HEK293T (cell line): Measurements from ENCODE around the gene SERPINF2.
"Not testable (repeated sequence)": the region's sequence is repeated elsewhere in the genome, so short reads cannot be mapped to it uniquely, and the experiment has no call there.

Experiments
- CTCF ChIA-PET: fragments of 350-600 bp; formaldehyde crosslinking; extraction: SDS; loops from one replicate; lab custom pipeline; 2021; ENCODE audit warnings: antibody characterized with exemption, inconsistent platforms; lab: Yijun Ruan, JAX
- POLR2A ChIA-PET: fragments of 350-600 bp; formaldehyde crosslinking; extraction: SDS; loops from one replicate; lab custom pipeline; 2020; ENCODE audit warnings: antibody characterized with exemption, inconsistent platforms; lab: Yijun Ruan, JAX
- DNase-seq: peaks from one replicate; pipeline ENCODE4 v3.0.0; 2012; ENCODE audit warnings: mixed read lengths; ENCODE audit errors: extremely low spot score
- ARNT ChIP-seq: fragments of 450-650 bp; IDR thresholded peaks from 2 replicates; pipeline ENCODE4 v1.6.1; 2017; ENCODE audit warnings: mild to moderate bottlenecking
- BHLHE40 ChIP-seq: fragments of 450-650 bp; IDR thresholded peaks from 2 replicates; pipeline ENCODE4 v1.6.1; 2016; ENCODE audit warnings: mild to moderate bottlenecking, moderate library complexity, borderline replicate concordance
- ELF4 ChIP-seq: fragments of 450-650 bp; IDR thresholded peaks from 2 replicates; pipeline ENCODE4 v1.6.1; 2017; ENCODE audit warnings: antibody characterized with exemption
- FOXA1 ChIP-seq: fragments of 450-650 bp; IDR thresholded peaks from 2 replicates; pipeline ENCODE4 v1.6.1; 2016; ENCODE audit warnings: mild to moderate bottlenecking
- FOXK2 ChIP-seq: fragments of 450-650 bp; IDR thresholded peaks from 2 replicates; pipeline ENCODE4 v1.6.1; 2016; ENCODE audit warnings: mild to moderate bottlenecking
- FOXM1 ChIP-seq: fragments of 450-650 bp; IDR thresholded peaks from 2 replicates; pipeline ENCODE4 v1.6.1; 2017; ENCODE audit warnings: mild to moderate bottlenecking, borderline replicate concordance
- HDGF ChIP-seq: fragments of 450-650 bp; IDR thresholded peaks from 2 replicates; pipeline ENCODE4 v1.6.1; 2017; ENCODE audit warnings: antibody characterized with exemption, borderline replicate concordance
- L3MBTL2 ChIP-seq: fragments of 450-650 bp; conservative IDR thresholded peaks from 2 replicates; pipeline ENCODE4 v1.6.1; 2016; ENCODE audit warnings: mild to moderate bottlenecking
- LEF1 ChIP-seq: fragments of 450-650 bp; IDR thresholded peaks from 2 replicates; pipeline ENCODE4 v1.6.1; 2017; ENCODE audit warnings: mild to moderate bottlenecking, borderline replicate concordance
- NFRKB ChIP-seq: fragments of 450-650 bp; IDR thresholded peaks from 2 replicates; pipeline ENCODE4 v1.6.1; 2016; ENCODE audit warnings: mild to moderate bottlenecking, moderate library complexity
- PKNOX1 ChIP-seq: fragments of 450-650 bp; IDR thresholded peaks from 2 replicates; pipeline ENCODE4 v1.6.1; 2016
- SP1 ChIP-seq: fragments of 450-650 bp; IDR thresholded peaks from 2 replicates; pipeline ENCODE4 v1.6.1; 2017
- SUZ12 ChIP-seq: fragments of 450-650 bp; IDR thresholded peaks from 2 replicates; pipeline ENCODE4 v1.6.1; 2016; ENCODE audit warnings: mild to moderate bottlenecking
- TARDBP ChIP-seq: fragments of 450-650 bp; IDR thresholded peaks from 2 replicates; pipeline ENCODE4 v1.6.1; 2016
- ZNF384 ChIP-seq: fragments of 450-650 bp; IDR thresholded peaks from 2 replicates; pipeline ENCODE4 v1.6.1; 2016

The SERPINF2 gene

DNA sequence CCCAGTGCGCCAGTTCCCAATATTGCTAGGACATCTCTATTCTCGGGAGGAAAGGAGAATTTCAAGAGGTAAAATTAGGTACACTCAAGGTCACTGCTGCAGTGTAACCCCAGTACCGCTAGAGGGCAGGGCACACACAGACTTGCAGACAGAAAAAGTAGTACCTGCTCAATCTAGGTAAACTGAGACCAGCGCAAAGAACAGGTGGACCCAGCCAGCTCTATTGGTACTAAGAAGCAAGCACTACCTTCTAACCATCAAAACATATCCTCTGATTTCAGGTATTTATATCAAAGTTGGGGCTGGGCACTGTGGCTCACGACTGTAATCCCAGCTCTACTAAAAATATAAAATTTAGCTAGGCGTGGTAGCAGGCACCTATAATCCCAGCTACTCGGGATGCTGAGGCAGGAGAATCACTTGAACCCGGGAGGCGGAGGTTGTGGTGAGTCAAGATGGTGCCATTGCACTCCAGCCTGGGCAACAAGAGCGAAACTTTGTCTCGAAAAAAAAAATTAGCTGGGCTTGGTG is 21.8 kb upstream of the SERPINF2 start:
- CTCF ChIA-PET: interaction anchor here (0.6 to 1.6 kb wide), 8 partner anchors 8 to 144 kb away, joined by 3 to 8 read pairs (median 4); partner anchors contain the start of gene SERPINF1
- peak; percentile 48 for DNase-seq

GRCh38 chr17:1722022-1722421 is 20.6 kb upstream of the SERPINF2 start:
- DNase-seq: not testable (repeated sequence)
- CTCF ChIA-PET: interaction anchor here (0.6 to 1.6 kb wide), 5 partner anchors 9 to 143 kb away, joined by 3 to 8 read pairs (median 4); no protein-coding TSS in a partner anchor
- POLR2A ChIA-PET: interaction anchor here (0.6 kb wide), 1 partner anchor 266 kb away, joined by 4 read pairs; the partner anchor contains the start of gene CRK

More for the DNA sequence above, 21.8 kb upstream of the SERPINF2 start:
- POLR2A ChIA-PET: interaction anchor here (1.0 kb wide), 1 partner anchor 108 kb away, joined by 3 read pairs; no protein-coding TSS in a partner anchor
- TF ChIP-seq NFRKB: no peak
- no peak for TF ChIP-seq BHLHE40
- no peak for TF ChIP-seq L3MBTL2

DNA sequence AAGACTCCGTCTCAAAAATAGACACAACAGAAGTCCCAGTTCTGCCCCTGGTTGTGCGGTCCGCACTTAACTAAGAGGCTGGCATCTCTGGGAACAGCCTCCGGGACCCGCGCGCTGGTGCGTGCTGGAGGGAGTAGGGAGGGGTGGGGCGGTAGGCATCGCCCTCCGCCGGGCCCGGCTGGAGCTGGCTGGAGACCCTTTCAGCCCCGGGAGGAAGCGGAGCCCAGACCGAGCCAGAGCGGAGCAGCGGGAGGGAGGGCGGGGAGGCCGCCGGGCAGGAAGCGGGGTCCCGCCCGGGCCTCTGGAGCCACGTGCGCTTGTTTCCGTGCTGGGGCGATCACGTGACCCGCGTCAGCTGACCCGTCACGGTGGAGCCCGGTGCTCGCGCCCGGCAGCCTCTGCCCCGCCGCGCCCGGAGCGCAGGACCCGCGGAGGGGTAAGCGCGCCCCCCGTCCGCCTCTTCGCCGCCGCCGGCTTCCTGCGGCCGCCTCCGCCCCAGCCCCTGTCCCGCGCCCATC is 18.3 kb upstream of the SERPINF2 start, which contains the start of gene WDR81:
Gene WDR81, plus strand, starts transcription at position 354 of the 518 bp plus-strand sequence. CDS start 256 bp downstream, outside the sequence.
- peak; percentile 87 for DNase-seq
- ChIA-PET POLR2A (interaction anchor here (1.1 to 1.2 kb wide), 2 partner anchors 12 to 37 kb away, joined by 3 read pairs; partner anchors contain the start of gene SERPINF1), CTCF (interaction anchor here (0.6 kb wide), 1 partner anchor 42 kb away, joined by 4 read pairs; no protein-coding TSS in a partner anchor)
- TF ChIP-seq L3MBTL2: peak; percentile 82
- no peak for TF ChIP-seq FOXA1

DNA sequence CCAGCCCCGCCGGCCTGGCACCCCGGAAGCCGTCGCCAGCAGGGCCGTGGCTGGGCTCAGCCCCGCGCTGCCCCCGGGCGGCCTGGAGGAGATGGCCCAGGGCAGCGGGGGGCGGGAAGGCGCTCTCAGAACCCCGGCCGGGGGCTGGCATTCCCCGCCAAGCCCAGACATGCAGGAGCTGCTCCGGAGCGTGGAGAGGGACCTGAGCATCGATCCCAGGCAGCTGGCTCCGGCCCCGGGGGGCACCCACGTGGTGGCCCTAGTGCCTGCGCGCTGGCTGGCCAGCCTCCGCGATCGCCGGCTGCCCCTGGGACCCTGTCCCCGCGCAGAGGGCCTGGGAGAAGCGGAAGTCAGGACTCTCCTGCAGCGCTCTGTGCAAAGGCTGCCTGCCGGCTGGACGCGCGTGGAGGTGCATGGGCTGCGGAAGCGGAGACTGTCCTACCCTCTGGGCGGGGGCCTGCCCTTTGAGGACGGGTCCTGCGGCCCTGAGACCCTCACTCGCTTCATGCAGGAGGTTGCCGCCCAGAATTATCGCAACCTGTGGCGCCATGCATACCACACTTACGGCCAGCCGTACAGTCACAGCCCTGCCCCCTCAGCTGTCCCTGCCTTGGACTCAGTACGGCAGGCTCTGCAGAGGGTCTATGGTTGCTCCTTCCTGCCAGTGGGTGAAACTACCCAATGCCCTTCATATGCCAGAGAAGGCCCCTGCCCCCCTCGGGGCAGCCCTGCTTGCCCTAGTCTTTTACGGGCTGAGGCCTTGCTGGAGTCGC is 17.6 kb upstream of the SERPINF2 start:
- TF ChIP-seq L3MBTL2: no peak; the same call in 1 of the 2 replicates
- CTCF ChIA-PET: no interaction called here
- POLR2A ChIA-PET: interaction anchor here (0.6 to 2.2 kb wide), 3 partner anchors 8 to 45 kb away, joined by 3 to 10 read pairs (median 3); no protein-coding TSS in a partner anchor
- DNase-seq: peak; percentile 31

DNA sequence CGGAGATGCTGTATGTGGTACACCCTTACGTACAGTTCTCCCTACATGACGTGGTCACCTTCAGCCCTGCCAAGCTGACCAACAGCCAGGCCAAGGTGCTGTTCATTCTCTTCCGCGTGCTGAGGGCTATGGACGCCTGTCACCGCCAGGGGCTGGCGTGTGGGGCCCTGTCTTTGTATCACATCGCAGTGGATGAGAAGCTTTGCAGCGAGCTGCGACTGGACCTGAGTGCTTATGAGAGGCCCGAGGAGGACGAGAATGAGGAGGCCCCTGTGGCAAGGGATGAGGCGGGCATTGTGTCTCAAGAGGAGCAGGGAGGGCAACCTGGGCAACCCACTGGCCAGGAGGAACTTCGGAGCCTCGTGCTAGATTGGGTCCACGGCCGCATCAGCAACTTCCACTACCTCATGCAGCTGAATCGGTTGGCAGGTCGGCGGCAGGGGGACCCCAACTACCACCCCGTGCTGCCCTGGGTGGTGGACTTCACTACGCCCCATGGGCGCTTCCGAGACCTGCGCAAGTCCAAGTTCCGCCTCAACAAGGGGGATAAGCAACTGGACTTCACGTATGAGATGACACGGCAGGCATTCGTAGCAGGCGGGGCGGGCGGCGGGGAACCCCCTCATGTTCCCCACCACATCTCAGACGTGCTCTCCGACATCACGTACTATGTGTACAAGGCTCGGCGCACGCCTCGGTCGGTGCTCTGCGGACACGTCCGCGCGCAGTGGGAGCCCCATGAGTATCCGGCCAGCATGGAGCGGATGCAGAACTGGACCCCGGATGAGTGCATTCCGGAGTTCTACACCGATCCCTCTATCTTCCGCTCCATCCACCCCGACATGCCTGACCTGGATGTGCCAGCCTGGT is 16.8 kb upstream of the SERPINF2 start:
- ChIA-PET POLR2A (interaction anchor here (2.2 kb wide), 1 partner anchor 9 kb away, joined by 10 read pairs; no protein-coding TSS in a partner anchor), CTCF (no interaction called here)
- no peak for TF ChIP-seq NFRKB
- TF ChIP-seq TARDBP: no peak
- no peak for TF ChIP-seq HDGF
- no peak for TF ChIP-seq PKNOX1
- TF ChIP-seq FOXA1: no peak
- no peak for TF ChIP-seq SUZ12
- no peak for TF ChIP-seq ELF4
- no peak for TF ChIP-seq FOXK2
- no peak for TF ChIP-seq L3MBTL2
- no peak for TF ChIP-seq FOXM1
- TF ChIP-seq BHLHE40: no peak
- TF ChIP-seq ZNF384: no peak
- DNase-seq: no peak

GRCh38 chr17:1726626-1727257 is 15.9 kb upstream of the SERPINF2 start:
- POLR2A ChIA-PET: interaction anchor here (2.2 kb wide), 1 partner anchor 10 kb away, joined by 10 read pairs; no protein-coding TSS in a partner anchor
- CTCF ChIA-PET: no interaction called here
- TF ChIP-seq TARDBP (no peak), HDGF (no peak), LEF1 (no peak), SP1 (no peak), BHLHE40 (no peak), FOXM1 (no peak), PKNOX1 (no peak), FOXA1 (no peak), ARNT (no peak), L3MBTL2 (no peak), NFRKB (no peak)
- no peak for DNase-seq
